ENCODE measurements around the gene RRAD. TPM values are rescaled to one million over a fixed set of nuclear protein-coding genes. Genes with fewer than 3 reads are reported as not detected.

Gene RRAD
- total RNA-seq, 1 donor from 2014 or later: 12.1 TPM

- H3K27ac Mint-ChIP-seq (ENCODE audit: unreplicated experiment): no peak overlapping the region
- FAIRE-seq (no peak), DNase-seq (ENCODE audit: low read depth) (no peak)
- H3K36me3 Mint-ChIP-seq (ENCODE audit: low read depth, unreplicated experiment): peaks cover 3% of the 10 kb centered on the region
- Histone ChIP-seq H3K9ac (ENCODE audit: low read length) (no peak overlapping the region), H2AFZ (ENCODE audit: low read depth, low read length) (no peak overlapping the region), H3K79me2 (ENCODE audit: insufficient read depth, low read length) (no peaks in the 10 kb centered on the region), H3K36me3 (ENCODE audit: insufficient read depth, low read length) (no peaks in the 10 kb centered on the region), H3K27ac (ENCODE audit: low read depth, low read length) (no peak overlapping the region), H3K9me3 (ENCODE audit: insufficient read depth, low read depth, low read length) (no peaks in the 10 kb centered on the region), H4K20me1 (ENCODE audit: insufficient read depth, low read length) (no peaks in the 10 kb centered on the region), H3K4me2 (ENCODE audit: low read length) (no peak overlapping the region), H3K27me3 (ENCODE audit: insufficient read depth, low read length) (peaks cover 26% of the 10 kb centered on the region), H3K4me1 (ENCODE audit: insufficient read depth, low read length) (peaks cover 8% of the 10 kb centered on the region), H3K4me3 (ENCODE audit: insufficient read depth, low read depth, low read length) (no peak overlapping the region)
- peaks cover 20% of the 10 kb centered on the region for H3K27me3 Mint-ChIP-seq (ENCODE audit: low read depth, unreplicated experiment)
- H3K4me1 Mint-ChIP-seq (ENCODE audit: low read depth, unreplicated experiment): peaks cover 4% of the 10 kb centered on the region
- TF ChIP-seq CTCF (IDR thresholded peaks at IDR 0.05; ENCODE audit: insufficient read depth, low read depth, low read length): no peak
- no peak for TF ChIP-seq EZH2 (IDR thresholded peaks at IDR 0.05; ENCODE audit: insufficient read depth, low read length)
- no peak overlapping the region for H3K4me3 Mint-ChIP-seq (ENCODE audit: unreplicated experiment)
- peaks cover 8% of the 10 kb centered on the region for H3K9me3 Mint-ChIP-seq (ENCODE audit: unreplicated experiment)
Observed at GRCh38 chr16:66952430-66953110, 27.2 kb upstream of the RRAD start.

- Histone ChIP-seq H3K27ac (ENCODE audit: low read depth, low read length) (no peak overlapping the region), H3K9ac (ENCODE audit: low read length) (no peak overlapping the region), H2AFZ (ENCODE audit: low read depth, low read length) (no peak overlapping the region), H3K36me3 (ENCODE audit: insufficient read depth, low read length) (no peaks in the 10 kb centered on the region), H3K27me3 (ENCODE audit: insufficient read depth, low read length) (peaks cover 20% of the 10 kb centered on the region), H3K9me3 (ENCODE audit: insufficient read depth, low read depth, low read length) (no peaks in the 10 kb centered on the region), H3K79me2 (ENCODE audit: insufficient read depth, low read length) (no peaks in the 10 kb centered on the region), H4K20me1 (ENCODE audit: insufficient read depth, low read length) (no peaks in the 10 kb centered on the region), H3K4me3 (ENCODE audit: insufficient read depth, low read depth, low read length) (no peak overlapping the region), H3K4me1 (ENCODE audit: insufficient read depth, low read length) (peaks cover 9% of the 10 kb centered on the region), H3K4me2 (ENCODE audit: low read length) (no peak overlapping the region)
- H3K4me3 Mint-ChIP-seq (ENCODE audit: unreplicated experiment): no peak overlapping the region
- H3K27ac Mint-ChIP-seq (ENCODE audit: unreplicated experiment): no peak overlapping the region
- peaks cover 23% of the 10 kb centered on the region for H3K27me3 Mint-ChIP-seq (ENCODE audit: low read depth, unreplicated experiment)
- no peak for DNase-seq (ENCODE audit: low read depth)
- FAIRE-seq: no peak
- H3K36me3 Mint-ChIP-seq (ENCODE audit: low read depth, unreplicated experiment): peaks cover 3% of the 10 kb centered on the region
- TF ChIP-seq EZH2 (IDR thresholded peaks at IDR 0.05; ENCODE audit: insufficient read depth, low read length) (no peak), CTCF (IDR thresholded peaks at IDR 0.05; ENCODE audit: insufficient read depth, low read depth, low read length) (no peak)
- peaks cover 8% of the 10 kb centered on the region for H3K9me3 Mint-ChIP-seq (ENCODE audit: unreplicated experiment)
- peaks cover 4% of the 10 kb centered on the region for H3K4me1 Mint-ChIP-seq (ENCODE audit: low read depth, unreplicated experiment)
Observed at GRCh38 chr16:66950971-66951790, 25.8 kb upstream of the RRAD start.

All from astrocyte (in vitro differentiated cells and primary cell).